ENCODE data around the gene TXNDC15.

TXNDC15 gene

DNA sequence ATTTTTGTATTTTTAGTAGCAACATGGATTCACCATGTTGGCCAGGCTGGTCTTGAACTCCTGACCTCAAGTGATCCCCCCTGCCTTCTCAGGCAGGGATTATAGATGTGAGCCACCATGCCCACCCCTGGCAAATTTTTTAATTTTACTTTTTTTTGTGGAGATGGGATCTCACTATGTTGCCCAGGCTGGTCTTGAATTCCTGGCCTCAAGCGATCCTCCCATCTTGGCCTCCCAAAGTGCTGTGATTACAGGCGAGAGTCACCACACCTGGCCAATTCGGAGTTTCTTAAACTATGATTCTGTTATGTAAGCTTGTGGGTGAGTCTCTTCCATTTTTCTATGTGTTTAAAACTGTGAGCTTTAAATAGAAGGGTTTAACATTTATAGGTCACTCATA lies 58.3 kb downstream of the TXNDC15 start:
- ChIA-PET POLR2A (interaction anchor here (1.7 kb wide), 1 partner anchor 28 kb away, joined by 7 read pairs; the partner anchor contains the start of gene PCBD2), CTCF (no interaction called here)
- DNase-seq (ENCODE audit: extremely low spot score) = no peak
- TF ChIP-seq FOXM1 (IDR thresholded peaks at IDR 0.05; ENCODE audit: borderline replicate concordance) (no peak), HDGF (IDR thresholded peaks at IDR 0.05; ENCODE audit: borderline replicate concordance) (no peak), NFRKB (IDR thresholded peaks at IDR 0.05) (no peak), LEF1 (IDR thresholded peaks at IDR 0.05; ENCODE audit: borderline replicate concordance) (no peak), BHLHE40 (IDR thresholded peaks at IDR 0.05; ENCODE audit: borderline replicate concordance) (no peak)

DNA sequence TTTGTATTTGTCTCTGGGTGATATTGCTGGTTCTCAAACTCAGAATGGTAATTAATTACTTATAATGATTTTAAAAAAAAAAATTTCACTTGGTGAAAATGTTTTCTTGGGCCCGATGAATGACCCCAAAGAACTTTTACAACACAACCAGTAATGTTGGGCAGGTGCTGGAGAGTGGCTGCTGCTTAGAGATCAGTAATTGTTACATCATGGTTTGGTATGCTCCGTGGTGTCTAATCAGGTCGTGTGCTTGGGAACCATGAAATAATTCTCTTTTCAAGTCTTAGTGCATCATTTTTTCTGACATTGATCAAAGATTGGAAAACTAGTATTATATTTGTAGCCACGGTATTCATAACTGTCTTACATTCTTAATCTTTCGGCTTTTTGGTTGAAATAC lies 60.0 kb downstream of the TXNDC15 start:
- ChIA-PET POLR2A (no interaction called here), CTCF (interaction anchor here (1.1 kb wide), 1 partner anchor 17 kb away, joined by 3 read pairs; no protein-coding TSS in a partner anchor)
- no peak for DNase-seq (ENCODE audit: extremely low spot score)
- TF ChIP-seq SP1 (IDR thresholded peaks at IDR 0.05) (no peak), HDGF (IDR thresholded peaks at IDR 0.05; ENCODE audit: borderline replicate concordance) (no peak), ZNF384 (IDR thresholded peaks at IDR 0.05) (no peak), L3MBTL2 (conservative IDR thresholded peaks at IDR 0.05) (no peak), TARDBP (IDR thresholded peaks at IDR 0.05) (no peak), BHLHE40 (IDR thresholded peaks at IDR 0.05; ENCODE audit: borderline replicate concordance) (no peak), NFRKB (IDR thresholded peaks at IDR 0.05) (no peak), ARNT (IDR thresholded peaks at IDR 0.05) (no peak), FOXK2 (IDR thresholded peaks at IDR 0.05) (no peak), FOXA1 (IDR thresholded peaks at IDR 0.05) (no peak), LEF1 (IDR thresholded peaks at IDR 0.05; ENCODE audit: borderline replicate concordance) (no peak), ELF4 (IDR thresholded peaks at IDR 0.05) (no peak), FOXM1 (IDR thresholded peaks at IDR 0.05; ENCODE audit: borderline replicate concordance) (no peak), CTBP1 (IDR thresholded peaks at IDR 0.05; ENCODE audit: borderline replicate concordance) (no peak), SUZ12 (IDR thresholded peaks at IDR 0.05) (no peak)
- TF ChIP-seq, protein P1, sequence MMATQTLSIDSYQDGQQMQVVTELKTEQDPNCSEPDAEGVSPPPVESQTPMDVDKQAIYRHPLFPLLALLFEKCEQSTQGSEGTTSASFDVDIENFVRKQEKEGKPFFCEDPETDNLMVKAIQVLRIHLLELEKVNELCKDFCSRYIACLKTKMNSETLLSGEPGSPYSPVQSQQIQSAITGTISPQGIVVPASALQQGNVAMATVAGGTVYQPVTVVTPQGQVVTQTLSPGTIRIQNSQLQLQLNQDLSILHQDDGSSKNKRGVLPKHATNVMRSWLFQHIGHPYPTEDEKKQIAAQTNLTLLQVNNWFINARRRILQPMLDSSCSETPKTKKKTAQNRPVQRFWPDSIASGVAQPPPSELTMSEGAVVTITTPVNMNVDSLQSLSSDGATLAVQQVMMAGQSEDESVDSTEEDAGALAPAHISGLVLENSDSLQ (IDR thresholded peaks at IDR 0.05) = no peak

DNA sequence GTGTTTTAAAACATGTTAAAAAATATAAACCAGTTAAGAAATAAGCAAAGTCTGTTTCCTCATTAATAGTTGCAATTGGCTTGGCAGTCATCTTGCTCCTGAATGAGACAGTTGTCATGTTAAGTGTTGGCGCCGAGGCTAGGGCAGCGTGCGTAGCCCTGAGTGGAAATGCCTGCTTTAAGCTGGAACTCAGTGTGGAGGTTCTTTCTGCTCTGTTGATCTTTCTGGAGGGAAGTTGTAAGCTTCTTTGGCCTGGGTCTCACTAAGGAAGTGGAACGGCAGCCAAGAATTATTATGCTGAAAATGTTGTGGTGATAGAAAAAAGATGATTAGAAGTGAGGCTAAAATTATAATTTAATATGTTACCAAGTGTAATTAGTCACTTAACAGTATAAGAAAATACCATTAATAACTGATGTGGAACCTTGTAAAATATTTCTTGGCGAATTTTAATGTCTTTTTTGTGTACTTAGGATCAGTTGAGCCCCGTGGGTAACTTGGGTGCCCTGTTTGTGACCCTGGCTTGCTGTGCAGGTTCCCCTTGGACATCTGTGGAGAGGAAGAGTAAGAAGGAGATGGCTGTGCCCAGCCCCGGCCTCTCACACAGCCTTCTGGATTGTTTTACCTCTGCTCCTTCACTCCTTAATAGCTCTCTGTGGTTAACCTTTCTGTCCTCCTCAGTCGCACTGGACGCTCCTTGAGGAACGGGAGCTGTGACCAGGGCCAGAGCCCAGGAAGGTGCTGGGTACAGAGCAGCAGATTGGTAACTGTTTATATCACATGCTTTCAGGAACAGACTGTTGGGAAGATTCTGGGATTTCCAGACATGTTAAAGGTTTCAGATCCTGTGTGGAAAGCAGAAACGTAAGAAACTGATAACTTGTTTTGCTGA lies 61.8 kb downstream of the TXNDC15 start:
- ChIA-PET POLR2A (interaction anchor here (1.1 kb wide), 1 partner anchor 31 kb away, joined by 3 read pairs; the partner anchor contains the start of gene PCBD2), CTCF (interaction anchor here (0.6 kb wide), 1 partner anchor 170 kb away, joined by 5 read pairs; no protein-coding TSS in a partner anchor)
- TF ChIP-seq FOXM1 (IDR thresholded peaks at IDR 0.05; ENCODE audit: borderline replicate concordance) = no peak
- TF ChIP-seq HDGF (IDR thresholded peaks at IDR 0.05; ENCODE audit: borderline replicate concordance) = no peak
- TF ChIP-seq ELF4 (IDR thresholded peaks at IDR 0.05) = no peak
- no peak for TF ChIP-seq SUZ12 (IDR thresholded peaks at IDR 0.05)
- no peak for TF ChIP-seq SP1 (IDR thresholded peaks at IDR 0.05)
- TF ChIP-seq NFRKB (IDR thresholded peaks at IDR 0.05) = no peak
- TF ChIP-seq L3MBTL2 (conservative IDR thresholded peaks at IDR 0.05) = no peak
- no peak for TF ChIP-seq ARNT (IDR thresholded peaks at IDR 0.05)
- no peak for TF ChIP-seq FOXK2 (IDR thresholded peaks at IDR 0.05)
- no peak for TF ChIP-seq BHLHE40 (IDR thresholded peaks at IDR 0.05; ENCODE audit: borderline replicate concordance)
- TF ChIP-seq, protein P1 (IDR thresholded peaks at IDR 0.05) = no peak
- TF ChIP-seq ZNF384 (IDR thresholded peaks at IDR 0.05) = no peak
- TF ChIP-seq CTBP1 (IDR thresholded peaks at IDR 0.05; ENCODE audit: borderline replicate concordance) = no peak
- TF ChIP-seq TARDBP (IDR thresholded peaks at IDR 0.05) = no peak
- TF ChIP-seq FOXA1 (IDR thresholded peaks at IDR 0.05) = no peak
- TF ChIP-seq LEF1 (IDR thresholded peaks at IDR 0.05; ENCODE audit: borderline replicate concordance) = no peak
- no peak for DNase-seq (ENCODE audit: extremely low spot score)

DNA sequence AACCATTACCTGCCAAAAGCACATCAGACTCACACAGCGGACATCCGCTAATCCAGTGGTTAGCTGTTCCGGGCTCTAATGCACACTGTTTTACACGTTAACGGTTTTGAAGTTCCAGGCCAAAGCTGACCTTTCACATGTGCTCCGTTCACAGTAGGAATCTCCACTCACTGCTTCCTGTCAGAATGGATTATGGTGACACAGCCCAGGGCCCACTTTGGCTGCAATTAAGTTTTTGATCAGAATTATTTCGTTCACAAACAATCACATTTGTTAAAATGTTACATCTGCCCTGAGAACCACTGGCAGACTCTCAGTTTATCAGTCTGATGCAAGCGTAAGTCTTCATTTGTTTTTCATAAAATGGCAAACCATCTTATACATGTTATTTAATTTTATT lies 63.4 kb downstream of the TXNDC15 start:
- ChIA-PET CTCF (no interaction called here), POLR2A (no interaction called here)
- TF ChIP-seq FOXA1 (IDR thresholded peaks at IDR 0.05) = no peak
- TF ChIP-seq CTBP1 (IDR thresholded peaks at IDR 0.05; ENCODE audit: borderline replicate concordance) = no peak
- no peak for TF ChIP-seq TARDBP (IDR thresholded peaks at IDR 0.05)
- TF ChIP-seq FOXM1 (IDR thresholded peaks at IDR 0.05; ENCODE audit: borderline replicate concordance) = no peak
- no peak for TF ChIP-seq SUZ12 (IDR thresholded peaks at IDR 0.05)
- no peak for TF ChIP-seq LEF1 (IDR thresholded peaks at IDR 0.05; ENCODE audit: borderline replicate concordance)
- DNase-seq (ENCODE audit: extremely low spot score) = no peak

DNA sequence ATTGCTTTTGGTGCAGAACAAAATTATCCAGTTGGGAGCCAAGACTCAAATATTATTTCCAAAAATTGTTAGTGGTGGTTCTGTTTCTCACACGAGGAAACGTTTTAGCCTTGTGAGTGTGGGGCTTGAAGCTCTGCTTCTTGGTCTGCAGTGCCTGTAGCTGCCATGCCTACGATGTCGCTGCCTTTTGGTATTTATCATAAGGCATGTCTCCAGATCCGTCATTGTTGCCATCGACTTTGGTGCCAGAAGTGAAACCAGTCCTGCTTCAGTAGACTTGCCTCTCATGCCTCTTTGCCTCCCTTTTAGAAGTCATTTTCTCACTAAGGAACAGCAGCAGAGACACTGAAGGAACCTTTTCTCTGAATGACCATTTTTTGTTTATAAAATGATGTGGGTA lies 63.9 kb downstream of the TXNDC15 start:
- DNase-seq (ENCODE audit: extremely low spot score) = no peak
- CTCF ChIA-PET = no interaction called here
- POLR2A ChIA-PET = no interaction called here
- TF ChIP-seq L3MBTL2 (conservative IDR thresholded peaks at IDR 0.05) (no peak), FOXM1 (IDR thresholded peaks at IDR 0.05; ENCODE audit: borderline replicate concordance) (no peak), SUZ12 (IDR thresholded peaks at IDR 0.05) (no peak), NFRKB (IDR thresholded peaks at IDR 0.05) (no peak), ELF4 (IDR thresholded peaks at IDR 0.05) (no peak), FOXK2 (IDR thresholded peaks at IDR 0.05) (no peak), LEF1 (IDR thresholded peaks at IDR 0.05; ENCODE audit: borderline replicate concordance) (no peak)

DNA sequence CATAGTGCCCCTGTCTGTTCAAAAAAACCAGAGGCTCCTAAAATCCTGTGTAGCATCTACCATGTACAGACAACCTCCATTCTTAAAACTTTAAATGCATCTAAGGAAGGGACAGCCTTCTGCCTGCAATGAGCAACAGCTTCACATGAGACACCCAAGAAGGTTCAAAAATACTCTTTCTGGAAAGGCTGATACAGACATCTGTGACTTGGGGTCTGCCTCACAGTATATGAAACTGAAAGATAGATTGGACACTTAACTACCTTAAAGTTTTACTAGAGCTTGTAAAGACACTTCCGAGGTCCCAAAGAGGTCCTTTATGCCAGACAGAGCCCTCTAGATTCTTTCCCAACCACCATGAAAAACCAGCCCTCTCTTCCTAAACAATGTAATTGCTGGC lies 65.3 kb downstream of the TXNDC15 start:
- POLR2A ChIA-PET = no interaction called here
- DNase-seq (ENCODE audit: extremely low spot score) = no peak
- TF ChIP-seq FOXA1 (IDR thresholded peaks at IDR 0.05) (no peak), FOXM1 (IDR thresholded peaks at IDR 0.05; ENCODE audit: borderline replicate concordance) (no peak), BHLHE40 (IDR thresholded peaks at IDR 0.05; ENCODE audit: borderline replicate concordance) (no peak), SP1 (IDR thresholded peaks at IDR 0.05) (no peak), FOXK2 (IDR thresholded peaks at IDR 0.05) (no peak), SUZ12 (IDR thresholded peaks at IDR 0.05) (no peak), ELF4 (IDR thresholded peaks at IDR 0.05) (no peak), ARNT (IDR thresholded peaks at IDR 0.05) (no peak), CTBP1 (IDR thresholded peaks at IDR 0.05; ENCODE audit: borderline replicate concordance) (no peak), TARDBP (IDR thresholded peaks at IDR 0.05) (no peak), LEF1 (IDR thresholded peaks at IDR 0.05; ENCODE audit: borderline replicate concordance) (no peak), HDGF (IDR thresholded peaks at IDR 0.05; ENCODE audit: borderline replicate concordance) (no peak)
- TF ChIP-seq, protein P1 (IDR thresholded peaks at IDR 0.05) = no peak
- CTCF ChIA-PET = interaction anchor here (0.9 kb wide), 1 partner anchor 21 kb away, joined by 3 read pairs; no protein-coding TSS in a partner anchor
